Measurements from ENCODE around the gene RAB1B. TPM values are rescaled to one million over a fixed set of nuclear protein-coding genes. Genes with fewer than 3 reads are reported as not detected.

Gene RAB1B
- total RNA-seq, 1 experiment from 2014 or later, result 55.4 TPM

GRCh38 chr11:66326261-66327111 is 58.0 kb downstream of the RAB1B start:
- no peak for DNase-seq (ENCODE audit: low read depth)
- in situ Hi-C loops (cut with HindIII; ENCODE audit: low pct_unique_long_range_greater_than_20kb, low sequenced_read_pairs), result no loop called here

Other genes with a start within 250 kb of the RAB1B start
- gene CATSPER1, start 242.2 kb upstream of the RAB1B start, total RNA-seq (2014; rRNA removed; shearing (Covaris generic); ENCODE audit: low replicate concordance), result 0.67 and 2.8 TPM in 2 replicates
- not detected in 2 replicates for gene GAL3ST3, start 219.5 kb upstream of the RAB1B start, total RNA-seq (2014; rRNA removed; shearing (Covaris generic); ENCODE audit: low replicate concordance)
- 191 and 216 TPM in 2 replicates for gene SF3B2, start 216.3 kb upstream of the RAB1B start, total RNA-seq (2014; rRNA removed; shearing (Covaris generic); ENCODE audit: low replicate concordance)
- gene PACS1, start 198.4 kb upstream of the RAB1B start, total RNA-seq (2014; rRNA removed; shearing (Covaris generic); ENCODE audit: low replicate concordance), result 4.2 and 15.9 TPM in 2 replicates
- gene KLC2, start 10.9 kb upstream of the RAB1B start, total RNA-seq (2014; rRNA removed; shearing (Covaris generic); ENCODE audit: low replicate concordance), result 23.9 and 41.1 TPM in 2 replicates
- 0.61 TPM in 1 of 2 replicates, not detected in the other for gene CNIH2, start 9.5 kb downstream of the RAB1B start, total RNA-seq (2014; rRNA removed; shearing (Covaris generic); ENCODE audit: low replicate concordance)
- gene YIF1A, start 20.5 kb downstream of the RAB1B start, total RNA-seq (2014; rRNA removed; shearing (Covaris generic); ENCODE audit: low replicate concordance), result 114 and 188 TPM in 2 replicates
- not detected in 2 replicates for gene TMEM151A, start 23.3 kb downstream of the RAB1B start, total RNA-seq (2014; rRNA removed; shearing (Covaris generic); ENCODE audit: low replicate concordance)
- gene CD248, start 48.4 kb downstream of the RAB1B start, total RNA-seq (2014; rRNA removed; shearing (Covaris generic); ENCODE audit: low replicate concordance), result not detected in 2 replicates
- 24.5 and 28.4 TPM in 2 replicates for gene RIN1, start 67.8 kb downstream of the RAB1B start, total RNA-seq (2014; rRNA removed; shearing (Covaris generic); ENCODE audit: low replicate concordance)
- 80.0 and 85.9 TPM in 2 replicates for gene BRMS1, start 76.5 kb downstream of the RAB1B start, total RNA-seq (2014; rRNA removed; shearing (Covaris generic); ENCODE audit: low replicate concordance)
- 58.0 and 65.4 TPM in 2 replicates for gene B4GAT1, start 79.0 kb downstream of the RAB1B start, total RNA-seq (2014; rRNA removed; shearing (Covaris generic); ENCODE audit: low replicate concordance)
- gene SLC29A2, start 103.1 kb downstream of the RAB1B start, total RNA-seq (2014; rRNA removed; shearing (Covaris generic); ENCODE audit: low replicate concordance), result not detected in 2 replicates
- gene NPAS4, start 152.4 kb downstream of the RAB1B start, total RNA-seq (2014; rRNA removed; shearing (Covaris generic); ENCODE audit: low replicate concordance), result not detected in 2 replicates
- 113 and 202 TPM in 2 replicates for gene MRPL11, start 170.2 kb downstream of the RAB1B start, total RNA-seq (2014; rRNA removed; shearing (Covaris generic); ENCODE audit: low replicate concordance)
- gene PELI3, start 198.3 kb downstream of the RAB1B start, total RNA-seq (2014; rRNA removed; shearing (Covaris generic); ENCODE audit: low replicate concordance), result 10.0 and 16.7 TPM in 2 replicates
- 59.9 and 102 TPM in 2 replicates for gene DPP3, start 211.8 kb downstream of the RAB1B start, total RNA-seq (2014; rRNA removed; shearing (Covaris generic); ENCODE audit: low replicate concordance)
- 20.6 and 28.0 TPM in 2 replicates for gene BBS1, start 242.0 kb downstream of the RAB1B start, total RNA-seq (2014; rRNA removed; shearing (Covaris generic); ENCODE audit: low replicate concordance)